IMR-90 (cell line): Measurements from ENCODE around the gene CAPRIN1.

Experiments
- BHLHE40 ChIP-seq: fragments of 150-350 bp; IDR thresholded peaks from 2 replicates; pipeline ENCODE4 v1.6.1; 2016; ENCODE audit warnings: mild to moderate bottlenecking, low read depth, low read length
- CHD1 ChIP-seq: IDR thresholded peaks from 2 replicates; pipeline ENCODE4 v1.6.1; 2012; ENCODE audit warnings: low read depth, low read length, improper control_type of control experiment
- CTCF ChIP-seq: conservative IDR thresholded peaks from 2 replicates; pipeline ENCODE4 v1.5.1; 2012; ENCODE audit warnings: mild to moderate bottlenecking, low read depth, low read length, improper control_type of control experiment
- FOS ChIP-seq: fragments of 150-350 bp; IDR thresholded peaks from 2 replicates; pipeline ENCODE4 v1.6.1; 2016; ENCODE audit warnings: low read depth, low read length
- MAFK ChIP-seq: IDR thresholded peaks from 2 replicates; pipeline ENCODE4 v1.6.1; 2012; ENCODE audit warnings: low read depth, low read length, improper control_type of control experiment
- MAZ ChIP-seq: IDR thresholded peaks from 2 replicates; pipeline ENCODE4 v1.6.1; 2012; ENCODE audit warnings: low read depth, mild to moderate bottlenecking, low read length, improper control_type of control experiment, moderate library complexity, borderline replicate concordance
- MXI1 ChIP-seq: IDR thresholded peaks from 2 replicates; pipeline ENCODE4 v1.6.1; 2012; ENCODE audit warnings: low read depth, mild to moderate bottlenecking, low read length, moderate library complexity, borderline replicate concordance
- POLR2A ChIP-seq: IDR thresholded peaks from 2 replicates; pipeline ENCODE4 v1.6.1; 2012; ENCODE audit warnings: mild to moderate bottlenecking, low read depth, low read length
- RAD21 ChIP-seq: IDR thresholded peaks from 2 replicates; pipeline ENCODE4 v1.6.1; 2012; ENCODE audit warnings: low read length, improper control_type of control experiment
- RCOR1 ChIP-seq: IDR thresholded peaks from 2 replicates; pipeline ENCODE4 v1.6.1; 2012; ENCODE audit warnings: mild to moderate bottlenecking, low read length, improper control_type of control experiment; ENCODE audit not compliant: insufficient replicate concordance
- RFX5 ChIP-seq: IDR thresholded peaks from 2 replicates; pipeline ENCODE4 v1.8.0; 2012; ENCODE audit warnings: low read depth, mild to moderate bottlenecking, low read length, moderate library complexity
- SMC3 ChIP-seq: fragments of 150-350 bp; IDR thresholded peaks from 2 replicates; pipeline ENCODE4 v1.6.1; 2016; ENCODE audit warnings: low read depth, mild to moderate bottlenecking, antibody characterized with exemption, low read length, moderate library complexity
- USF2 ChIP-seq: fragments of 150-350 bp; IDR thresholded peaks from 2 replicates; pipeline ENCODE4 v1.6.1; 2017; ENCODE audit warnings: mild to moderate bottlenecking, antibody characterized with exemption, low read length, low read depth

GRCh38 chr11:34052608-34053160 lies 1.2 kb downstream of the CAPRIN1 start:
- TF ChIP-seq POLR2A (no peak), MXI1 (no peak), CTCF (no peak), RCOR1 (no peak), MAFK (no peak), USF2 (no peak), RAD21 (no peak), FOS (no peak), BHLHE40 (no peak), MAZ (no peak), SMC3 (no peak), RFX5 (no peak), CHD1 (no peak)
